ENCODE measurements around the gene VPS52. TPM values are rescaled to one million over a fixed set of nuclear protein-coding genes. Genes with fewer than 3 reads are reported as not detected.
"Not testable (repeated sequence)": the region's sequence is repeated elsewhere in the genome, so short reads cannot be mapped to it uniquely, and the experiment has no call there.

VPS52 gene
- total and polyA plus RNA-seq, 9 of the 15 experiments (the other 6 are each of a cell fraction or from before 2014, with no cell fraction given): 24.4 to 103 (median 40.2) TPM

- BruUV-seq (replicated peaks): no TSS peak
- FAIRE-seq (no peak), DNase-seq (ENCODE audit: extremely low read depth in 1 of 4, low spot score in 3 of 4) (no peak), ATAC-seq (no peak)
- Histone ChIP-seq H3K4me1 (replicated peaks in 1 of 2; ENCODE audit: control insufficient read depth in 2 of 2, insufficient read depth in 2 of 2, low read length in 2 of 2) (peaks cover 13 to 19% of the 10 kb centered on the region in 2 experiments; a peak in 4 of 5 replicates), H3K4me3 (peak overlapping the region; percentile 76; the same call in 1 of the 2 replicates), H3K9me3 (replicated peaks; ENCODE audit: control insufficient read depth, insufficient read depth, low read depth, low read length) (no peaks in the 10 kb centered on the region), H3K9me1 (ENCODE audit: control insufficient read depth, insufficient read depth, low read length) (no peaks in the 10 kb centered on the region), H4K20me1 (replicated peaks; ENCODE audit: control insufficient read depth, insufficient read depth, low read length) (no peaks in the 10 kb centered on the region), H3K27ac (ENCODE audit: extremely low read depth, low read depth, low read length) (no peak overlapping the region), H3K27me3 (ENCODE audit: control insufficient read depth in 2 of 2, insufficient read depth in 2 of 2, low read length in 2 of 2) (no peaks in the 10 kb centered on the region), H3K79me2 (ENCODE audit: control insufficient read depth, insufficient read depth, low read length) (peaks cover 45% of the 10 kb centered on the region), H3K9ac (ENCODE audit: insufficient read depth in 1 of 2, low read depth in 2 of 2, low read length in 2 of 2) (peak overlapping the region; percentile 65 to 91; a peak in 3 of 4 replicates), H3K36me3 (ENCODE audit: control insufficient read depth, insufficient read depth, low read length) (peaks cover 72% of the 10 kb centered on the region), H2AFZ (ENCODE audit: low read depth, low read length) (no peak overlapping the region), H3K4me2 (ENCODE audit: insufficient read depth, low read length) (no peak overlapping the region)
- in situ Hi-C loops (cut with MboI) (no loop called here), intact Hi-C loops (cut with micrococcal nuclease) (no loop called here)
- 95% methylated on average over 21 of the region's 22 CpGs for WGBS (ENCODE audit: insufficient coverage, low coverage, missing lambda C conversion rate)
- TF ChIP-seq RBFOX2 (IDR thresholded peaks at IDR 0.05; ENCODE audit: low read depth, low read length): peak; percentile 55
- no peak for TF ChIP-seq KLF13 (tag; IDR thresholded peaks at IDR 0.05; ENCODE audit: borderline replicate concordance, low read depth)
- no peak for TF ChIP-seq BMI1 (IDR thresholded peaks at IDR 0.05; ENCODE audit: low read length)
- ChIA-PET POLR2A (interaction anchor here (0.6 to 7.1 kb wide), 3 partner anchors 10 to 67 kb away, joined by 4 to 90 read pairs (median 4); partner anchors contain the start of gene B3GALT4), CTCF (ENCODE audit: low intra/inter-chr PET ratio) (no interaction called here)
These were observed 15.6 kb upstream of the VPS52 start for GRCh38 chr6:33286946-33287914.

GRCh38 chr6:33285214-33285613 lies 13.5 kb upstream of the VPS52 start:
- H3K36me3 ChIP-seq (ENCODE audit: control insufficient read depth, insufficient read depth, low read length): peaks cover 72% of the 10 kb centered on the region
- H2AFZ ChIP-seq (ENCODE audit: low read depth, low read length); H3K27me3 ChIP-seq (ENCODE audit: control insufficient read depth in 2 of 2, insufficient read depth in 2 of 2, low read length in 2 of 2); H3K9me1 ChIP-seq (ENCODE audit: control insufficient read depth, insufficient read depth, low read length); H3K9me3 ChIP-seq (replicated peaks; ENCODE audit: control insufficient read depth, insufficient read depth, low read depth, low read length); H3K27ac ChIP-seq (ENCODE audit: extremely low read depth, low read depth, low read length); H3K4me2 ChIP-seq (ENCODE audit: insufficient read depth, low read length); FAIRE-seq; H3K4me3 ChIP-seq; intact Hi-C loops (cut with micrococcal nuclease); H4K20me1 ChIP-seq (replicated peaks; ENCODE audit: control insufficient read depth, insufficient read depth, low read length); H3K9ac ChIP-seq (ENCODE audit: insufficient read depth in 1 of 2, low read depth in 2 of 2, low read length in 2 of 2); BruUV-seq (replicated peaks); CTCF ChIA-PET (ENCODE audit: low intra/inter-chr PET ratio); ATAC-seq; DNase-seq (ENCODE audit: extremely low read depth in 1 of 4, low spot score in 3 of 4); in situ Hi-C loops (cut with MboI); POLR2A ChIA-PET: not testable (repeated sequence)
- TF ChIP-seq MAFG (tag; conservative IDR thresholded peaks at IDR 0.05) (peak; percentile 78), MAFK (IDR thresholded peaks at IDR 0.05; ENCODE audit: low read length) (peak; percentile 7; the same call in 1 of the 2 replicates), ZNF316 (IDR thresholded peaks at IDR 0.05) (peak; percentile 76), C11orf30 (IDR thresholded peaks at IDR 0.05; ENCODE audit: low read depth) (peak; percentile 70)
- H3K79me2 ChIP-seq (ENCODE audit: control insufficient read depth, insufficient read depth, low read length): peaks cover 32% of the 10 kb centered on the region
- peaks cover 11 to 19% of the 10 kb centered on the region in 2 experiments; a peak in 4 of 5 replicates for H3K4me1 ChIP-seq (replicated peaks in 1 of 2; ENCODE audit: control insufficient read depth in 2 of 2, insufficient read depth in 2 of 2, low read length in 2 of 2)
- WGBS (ENCODE audit: insufficient coverage, low coverage, missing lambda C conversion rate): 85% methylated on average over 4 of the region's 4 CpGs
